Stimulated activated CD8-positive, alpha-beta memory T cell treated with anti-CD3 and anti-CD28 coated beads, Interleukin-12 subunit alpha, Interleukin-12 subunit beta, amount 100 ng/mL, for 24 hours (primary cell): ENCODE measurements around the gene PPIA.
"Not testable (repeated sequence)": the region's sequence is repeated elsewhere in the genome, so short reads cannot be mapped to it uniquely, and the experiment has no call there.

Experiments used
- DNase-seq: peaks from one replicate; pipeline ENCODE4 v3.0.0-alpha.2; 2020; ENCODE audit errors: extremely low read depth

Gene PPIA

GRCh38 chr7:44827567-44827966 lies 31.1 kb downstream of the PPIA start:
- no peak for DNase-seq

- no peak for DNase-seq
Observed at GRCh38 chr7:44838751-44839150, 42.3 kb downstream of the PPIA start.

DNA sequence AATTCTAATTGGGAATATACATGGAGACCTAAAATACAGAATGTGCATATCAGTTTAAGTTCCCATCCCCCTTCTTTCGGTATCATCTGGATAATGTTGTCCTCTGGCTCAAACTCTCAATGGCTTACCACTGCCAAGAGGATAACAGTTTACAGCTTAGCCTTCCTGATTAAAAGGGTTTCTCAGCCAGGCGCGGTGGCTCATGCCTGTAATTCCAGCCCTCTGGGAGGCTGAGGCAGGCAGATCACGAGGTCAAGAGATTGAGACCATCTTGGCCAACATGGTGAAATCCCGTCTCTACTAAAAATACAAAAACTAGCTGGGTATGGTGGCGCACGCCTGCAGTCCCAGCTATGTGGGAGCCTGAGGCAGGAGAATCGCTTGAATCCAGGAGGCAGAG lies 46.2 kb downstream of the PPIA start:
- DNase-seq, result not testable (repeated sequence)

GRCh38 chr7:44843440-44843839 lies 47.0 kb downstream of the PPIA start:
- not testable (repeated sequence) for DNase-seq

- no peak for DNase-seq
Observed at GRCh38 chr7:44845451-44845850, 49.0 kb downstream of the PPIA start.

DNA sequence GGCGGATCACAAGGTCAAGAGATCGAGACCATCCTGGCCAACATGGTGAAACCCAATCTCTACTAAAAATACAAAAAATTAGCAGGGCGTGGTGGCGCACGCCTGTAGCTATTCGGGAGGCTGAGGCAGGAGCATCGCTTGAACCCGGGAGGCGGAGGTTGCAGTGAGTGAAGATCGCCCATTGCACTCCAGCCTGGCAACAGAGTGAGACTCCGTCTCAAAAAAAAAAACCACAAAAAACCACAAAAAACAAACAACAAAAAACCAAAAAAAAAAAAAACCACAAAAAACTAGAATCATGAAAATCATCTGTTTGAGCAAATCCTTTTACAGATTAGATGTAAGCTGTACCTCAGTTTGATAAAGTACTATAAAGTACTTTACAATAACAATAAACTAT lies 49.9 kb downstream of the PPIA start:
- not testable (repeated sequence) for DNase-seq

DNA sequence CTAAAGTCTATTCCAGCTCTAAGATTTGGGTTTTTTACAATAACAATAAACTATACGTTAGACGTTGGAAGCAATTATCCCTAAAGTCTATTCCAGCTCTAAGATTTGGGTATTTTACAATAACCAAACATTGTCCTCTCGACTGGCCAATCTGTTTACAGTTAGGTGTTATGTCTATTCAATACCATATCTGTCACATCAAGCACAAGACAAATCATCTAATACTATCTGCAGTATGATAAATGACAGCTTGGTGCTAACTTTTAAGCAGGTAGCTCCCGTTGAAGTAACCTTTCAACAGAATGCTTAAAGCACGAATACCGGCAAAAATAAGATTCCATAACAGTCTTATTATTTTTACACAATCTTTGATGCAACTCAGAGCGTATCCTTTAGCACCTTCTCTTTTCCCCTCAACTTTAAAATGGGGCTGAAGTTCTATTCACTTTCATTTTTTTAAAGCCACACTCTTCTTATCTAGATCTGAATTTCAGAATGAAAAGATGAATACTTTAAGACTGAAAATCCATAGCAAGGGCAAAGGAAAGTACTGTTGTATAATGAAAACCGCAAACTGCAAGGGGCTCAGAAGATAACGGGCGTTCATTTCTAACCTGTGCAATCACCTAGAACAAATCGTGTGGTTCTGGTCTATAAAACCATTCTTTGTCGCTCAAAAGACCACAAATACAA lies 50.5 kb downstream of the PPIA start:
- no peak for DNase-seq

GRCh38 chr7:44847509-44847919 lies 51.0 kb downstream of the PPIA start:
- peak; percentile 56 for DNase-seq

DNA sequence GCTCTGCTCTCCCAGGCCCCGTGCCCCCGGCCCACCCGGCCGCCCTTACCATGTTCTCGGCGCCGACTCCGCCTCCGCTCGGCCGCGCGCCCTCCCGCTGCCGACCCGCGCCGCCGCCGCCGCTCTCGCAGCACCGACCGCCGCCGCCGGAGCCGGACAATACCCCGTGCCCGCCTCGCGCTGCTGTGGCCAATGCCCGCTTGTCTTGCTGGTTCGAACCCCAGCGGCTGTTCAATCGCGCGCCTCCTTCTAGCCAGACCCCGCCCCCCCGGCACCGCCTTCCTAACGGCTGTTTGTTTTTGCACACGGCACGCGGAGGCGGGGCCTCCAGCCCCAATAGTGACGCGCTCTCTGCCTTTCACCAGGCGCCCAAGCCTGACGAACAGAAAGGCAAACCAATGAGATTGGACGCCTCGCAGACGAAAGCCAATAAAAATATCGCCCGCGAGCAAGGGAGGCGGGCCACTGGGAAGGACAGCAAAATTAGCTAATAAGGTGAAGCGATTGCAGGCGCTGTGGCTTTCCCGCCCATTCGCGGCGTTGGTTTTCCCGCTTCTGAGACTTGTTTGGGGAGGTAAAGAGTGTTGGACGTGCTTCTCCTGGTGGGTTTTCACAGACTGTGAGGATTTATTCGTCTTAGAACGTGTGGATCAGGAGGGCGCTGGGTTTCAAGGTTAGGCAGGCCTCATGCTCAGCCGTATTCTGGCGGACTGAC lies 51.6 kb downstream of the PPIA start, which contains the start of gene H2AZ2:
Gene H2AZ2 (minus strand): TSS at position 168 of the 715 bp plus-strand sequence. CDS start 116 bp downstream, at position 52.
- DNase-seq, result peak; percentile 100

GRCh38 chr7:44849259-44849884 lies 52.9 kb downstream of the PPIA start:
- no peak for DNase-seq

DNA sequence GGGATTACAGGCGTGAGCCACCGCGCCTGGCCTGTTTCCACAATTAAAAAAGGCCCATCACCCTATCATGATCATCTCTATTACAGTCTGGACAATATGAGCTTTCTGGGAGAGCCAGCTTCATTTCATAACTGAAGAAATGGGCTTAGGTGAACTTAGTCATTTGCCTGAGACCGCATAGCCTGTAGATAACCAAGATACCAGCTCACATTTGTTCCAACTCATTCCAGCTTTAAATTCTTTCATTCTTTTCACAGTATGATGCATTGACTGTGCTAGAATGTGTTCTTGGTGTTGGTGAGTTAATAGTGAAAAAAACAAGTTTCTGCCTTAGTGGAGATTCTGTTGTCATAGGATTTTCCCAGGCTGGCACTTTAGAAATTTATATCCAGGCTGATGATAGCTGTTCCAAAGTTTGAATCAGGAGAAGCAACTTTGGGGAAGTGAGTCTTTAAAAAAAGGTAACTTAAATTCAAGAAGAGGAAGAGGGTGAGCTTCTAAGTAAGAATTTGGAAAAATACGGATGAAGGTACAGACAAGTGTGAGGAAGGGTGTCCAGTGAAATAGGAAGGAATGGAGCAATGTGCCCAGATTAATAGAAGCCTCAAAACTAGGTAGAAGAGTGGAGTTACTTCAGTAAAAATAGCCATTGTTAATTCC lies 53.5 kb downstream of the PPIA start:
- DNase-seq, result no peak

GRCh38 chr7:44852590-44852989 lies 56.1 kb downstream of the PPIA start:
- no peak for DNase-seq
